ENCODE data around the gene HAL.

Gene HAL

DNA sequence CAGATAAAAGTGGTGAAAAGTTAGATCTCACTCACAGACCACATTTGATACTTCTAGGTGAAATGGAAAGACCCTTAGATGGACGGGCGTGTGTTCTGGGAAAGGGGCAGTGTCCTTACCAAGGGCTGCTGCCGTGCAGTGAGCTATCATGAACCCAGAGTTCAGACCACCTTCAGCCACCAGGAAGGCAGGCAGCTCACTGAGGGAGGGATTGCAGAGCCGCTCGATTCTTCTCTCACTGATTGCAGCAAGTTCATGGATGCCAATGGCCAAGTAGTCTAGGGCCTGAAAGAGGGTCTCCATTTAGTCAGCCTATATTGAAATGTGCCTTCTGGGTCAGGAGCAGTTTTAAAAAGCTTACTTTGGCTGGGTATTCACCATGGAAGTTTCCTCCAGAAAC lies 15.7 kb downstream of the HAL start:
- Histone ChIP-seq H3K4me3 (ENCODE audit: low read length) (no peak overlapping the region), H3K4me1 (ENCODE audit: low read length) (no peaks in the 10 kb centered on the region), H3K36me3 (replicated peaks; ENCODE audit: low read depth, low read length) (no peaks in the 10 kb centered on the region), H3K79me2 (ENCODE audit: low read length) (no peaks in the 10 kb centered on the region), H3K9me3 (ENCODE audit: insufficient read depth, low read length) (no peaks in the 10 kb centered on the region), H3K27me3 (ENCODE audit: low read depth, low read length) (no peaks in the 10 kb centered on the region), H3K9ac (ENCODE audit: low read length) (no peak overlapping the region), H3K27ac (ENCODE audit: low read length) (no peak overlapping the region), H3K4me2 (ENCODE audit: low read length) (no peak overlapping the region), H4K20me1 (ENCODE audit: insufficient read depth, low read length) (no peaks in the 10 kb centered on the region), H2AFZ (ENCODE audit: low read depth, low read length) (no peak overlapping the region)
- TF ChIP-seq, protein P1, sequence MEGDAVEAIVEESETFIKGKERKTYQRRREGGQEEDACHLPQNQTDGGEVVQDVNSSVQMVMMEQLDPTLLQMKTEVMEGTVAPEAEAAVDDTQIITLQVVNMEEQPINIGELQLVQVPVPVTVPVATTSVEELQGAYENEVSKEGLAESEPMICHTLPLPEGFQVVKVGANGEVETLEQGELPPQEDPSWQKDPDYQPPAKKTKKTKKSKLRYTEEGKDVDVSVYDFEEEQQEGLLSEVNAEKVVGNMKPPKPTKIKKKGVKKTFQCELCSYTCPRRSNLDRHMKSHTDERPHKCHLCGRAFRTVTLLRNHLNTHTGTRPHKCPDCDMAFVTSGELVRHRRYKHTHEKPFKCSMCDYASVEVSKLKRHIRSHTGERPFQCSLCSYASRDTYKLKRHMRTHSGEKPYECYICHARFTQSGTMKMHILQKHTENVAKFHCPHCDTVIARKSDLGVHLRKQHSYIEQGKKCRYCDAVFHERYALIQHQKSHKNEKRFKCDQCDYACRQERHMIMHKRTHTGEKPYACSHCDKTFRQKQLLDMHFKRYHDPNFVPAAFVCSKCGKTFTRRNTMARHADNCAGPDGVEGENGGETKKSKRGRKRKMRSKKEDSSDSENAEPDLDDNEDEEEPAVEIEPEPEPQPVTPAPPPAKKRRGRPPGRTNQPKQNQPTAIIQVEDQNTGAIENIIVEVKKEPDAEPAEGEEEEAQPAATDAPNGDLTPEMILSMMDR (IDR thresholded peaks at IDR 0.05; ENCODE audit: low read depth, low read length), result no peak
- TF ChIP-seq EZH2phosphoT487 (IDR thresholded peaks at IDR 0.05; ENCODE audit: low read depth), result no peak

DNA sequence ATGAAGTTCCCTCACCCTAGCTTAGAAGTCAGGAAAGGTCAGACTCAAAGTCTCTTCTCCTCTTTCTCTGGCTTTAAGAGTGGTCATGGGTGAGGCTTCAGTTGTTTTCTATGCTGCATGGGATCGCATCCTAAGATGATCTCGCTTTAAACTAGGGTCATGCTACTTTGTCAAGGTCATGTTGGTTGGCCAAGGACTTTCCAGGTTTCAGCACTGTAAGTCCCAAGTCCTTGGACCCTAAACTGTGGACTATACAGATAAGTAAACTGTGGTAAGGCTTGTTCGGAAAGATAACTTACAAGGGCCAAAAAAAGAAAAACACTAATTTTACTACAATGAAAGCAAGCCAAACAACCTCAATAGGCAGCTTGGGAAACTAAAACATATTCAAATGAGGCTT lies 17.4 kb downstream of the HAL start:
- Histone ChIP-seq H2AFZ (ENCODE audit: low read depth, low read length) (no peak overlapping the region), H3K4me3 (ENCODE audit: low read length) (no peak overlapping the region), H3K9ac (ENCODE audit: low read length) (no peak overlapping the region), H3K27me3 (ENCODE audit: low read depth, low read length) (no peaks in the 10 kb centered on the region), H3K27ac (ENCODE audit: low read length) (no peak overlapping the region), H3K4me1 (ENCODE audit: low read length) (no peaks in the 10 kb centered on the region), H3K4me2 (ENCODE audit: low read length) (no peak overlapping the region), H3K36me3 (replicated peaks; ENCODE audit: low read depth, low read length) (no peaks in the 10 kb centered on the region), H3K9me3 (ENCODE audit: insufficient read depth, low read length) (no peaks in the 10 kb centered on the region), H4K20me1 (ENCODE audit: insufficient read depth, low read length) (no peaks in the 10 kb centered on the region), H3K79me2 (ENCODE audit: low read length) (no peaks in the 10 kb centered on the region)
- no peak for TF ChIP-seq EZH2phosphoT487 (IDR thresholded peaks at IDR 0.05; ENCODE audit: low read depth)
- TF ChIP-seq, protein P1 (IDR thresholded peaks at IDR 0.05; ENCODE audit: low read depth, low read length), result no peak

DNA sequence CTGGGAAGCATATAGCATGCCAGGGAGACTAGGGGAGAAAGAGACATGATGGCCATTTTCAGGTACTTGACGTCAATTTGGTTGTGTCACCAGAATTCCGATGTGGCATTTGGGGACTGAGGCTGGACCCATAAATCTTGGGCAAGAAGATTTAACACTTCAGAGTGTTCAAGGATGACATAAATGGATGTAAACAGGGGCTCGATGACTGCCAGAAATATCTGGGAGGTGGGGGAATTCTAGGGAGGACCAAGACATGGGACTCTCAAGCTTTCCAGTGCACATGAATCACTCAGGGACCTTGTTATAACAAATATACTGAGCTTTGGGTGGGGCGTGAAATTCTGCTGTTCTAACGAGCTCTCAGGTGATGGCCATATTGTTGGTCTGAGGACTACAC lies 17.8 kb downstream of the HAL start:
- H3K9ac ChIP-seq (ENCODE audit: low read length), result no peak overlapping the region
- no peaks in the 10 kb centered on the region for H3K9me3 ChIP-seq (ENCODE audit: insufficient read depth, low read length)
- no peaks in the 10 kb centered on the region for H4K20me1 ChIP-seq (ENCODE audit: insufficient read depth, low read length)
- H3K27me3 ChIP-seq (ENCODE audit: low read depth, low read length), result no peaks in the 10 kb centered on the region
- H3K27ac ChIP-seq (ENCODE audit: low read length), result no peak overlapping the region
- no peaks in the 10 kb centered on the region for H3K4me1 ChIP-seq (ENCODE audit: low read length)
- H2AFZ ChIP-seq (ENCODE audit: low read depth, low read length), result no peak overlapping the region
- H3K36me3 ChIP-seq (replicated peaks; ENCODE audit: low read depth, low read length), result no peaks in the 10 kb centered on the region
- no peaks in the 10 kb centered on the region for H3K79me2 ChIP-seq (ENCODE audit: low read length)
- TF ChIP-seq, protein P1 (IDR thresholded peaks at IDR 0.05; ENCODE audit: low read depth, low read length), result no peak
- no peak for TF ChIP-seq EZH2phosphoT487 (IDR thresholded peaks at IDR 0.05; ENCODE audit: low read depth)
- H3K4me3 ChIP-seq (ENCODE audit: low read length), result no peak overlapping the region
- H3K4me2 ChIP-seq (ENCODE audit: low read length), result no peak overlapping the region

- H3K4me2 ChIP-seq (ENCODE audit: low read length), result no peak overlapping the region
- H3K79me2 ChIP-seq (ENCODE audit: low read length), result no peaks in the 10 kb centered on the region
Measured at GRCh38 chr12:95977764-95978305, 18.3 kb downstream of the HAL start.

More at GRCh38 chr12:95977764-95978305, 18.3 kb downstream of the HAL start:
- Histone ChIP-seq H4K20me1 (ENCODE audit: insufficient read depth, low read length) (no peaks in the 10 kb centered on the region), H3K27ac (ENCODE audit: low read length) (no peak overlapping the region), H2AFZ (ENCODE audit: low read depth, low read length) (no peak overlapping the region), H3K36me3 (replicated peaks; ENCODE audit: low read depth, low read length) (no peaks in the 10 kb centered on the region), H3K27me3 (ENCODE audit: low read depth, low read length) (no peaks in the 10 kb centered on the region), H3K9ac (ENCODE audit: low read length) (no peak overlapping the region), H3K4me3 (ENCODE audit: low read length) (no peak overlapping the region), H3K4me1 (ENCODE audit: low read length) (no peaks in the 10 kb centered on the region), H3K9me3 (ENCODE audit: insufficient read depth, low read length) (no peaks in the 10 kb centered on the region)
- no peak for TF ChIP-seq EZH2phosphoT487 (IDR thresholded peaks at IDR 0.05; ENCODE audit: low read depth)
- TF ChIP-seq, protein P1 (IDR thresholded peaks at IDR 0.05; ENCODE audit: low read depth, low read length), result no peak

All from OCI-LY3 (cell line).